ENCODE results near the gene AK9.

DNA sequence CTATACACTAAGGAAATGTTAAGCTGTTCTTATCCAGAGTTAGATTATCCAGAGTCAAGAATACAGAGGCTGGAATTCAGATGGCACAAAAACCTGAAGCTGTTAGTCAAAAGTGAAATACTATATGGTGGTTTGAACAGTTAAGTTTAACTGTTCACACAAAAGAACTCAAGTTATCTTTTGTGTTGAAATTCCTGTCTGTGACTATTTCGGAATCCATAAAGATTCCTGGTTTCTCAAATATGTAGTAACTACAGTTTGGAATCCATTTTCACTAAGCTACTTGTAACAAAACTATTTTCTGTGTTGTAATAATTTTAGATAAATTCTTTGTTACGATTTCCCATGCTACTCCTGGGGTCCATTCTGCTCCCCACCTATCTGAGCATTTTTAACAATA is 24.6 kb upstream of the AK9 start:
- TF ChIP-seq POLR2A (IDR thresholded peaks at IDR 0.05; ENCODE audit: low read depth, low read length) (no peak), SMC3 (IDR thresholded peaks at IDR 0.05; ENCODE audit: low read depth, low read length) (no peak), BHLHE40 (IDR thresholded peaks at IDR 0.05; ENCODE audit: low read depth, low read length) (no peak), RFX5 (IDR thresholded peaks at IDR 0.05; ENCODE audit: low read depth, low read length) (no peak), RAD21 (IDR thresholded peaks at IDR 0.05; ENCODE audit: low read length) (no peak), CEBPB (IDR thresholded peaks at IDR 0.05; ENCODE audit: low read depth, low read length) (no peak), MAZ (IDR thresholded peaks at IDR 0.05; ENCODE audit: borderline replicate concordance, low read depth, low read length) (no peak), MAFK (IDR thresholded peaks at IDR 0.05; ENCODE audit: low read depth, low read length) (no peak), FOS (IDR thresholded peaks at IDR 0.05; ENCODE audit: low read depth, low read length) (no peak)
- TF ChIP-seq, protein P1, sequence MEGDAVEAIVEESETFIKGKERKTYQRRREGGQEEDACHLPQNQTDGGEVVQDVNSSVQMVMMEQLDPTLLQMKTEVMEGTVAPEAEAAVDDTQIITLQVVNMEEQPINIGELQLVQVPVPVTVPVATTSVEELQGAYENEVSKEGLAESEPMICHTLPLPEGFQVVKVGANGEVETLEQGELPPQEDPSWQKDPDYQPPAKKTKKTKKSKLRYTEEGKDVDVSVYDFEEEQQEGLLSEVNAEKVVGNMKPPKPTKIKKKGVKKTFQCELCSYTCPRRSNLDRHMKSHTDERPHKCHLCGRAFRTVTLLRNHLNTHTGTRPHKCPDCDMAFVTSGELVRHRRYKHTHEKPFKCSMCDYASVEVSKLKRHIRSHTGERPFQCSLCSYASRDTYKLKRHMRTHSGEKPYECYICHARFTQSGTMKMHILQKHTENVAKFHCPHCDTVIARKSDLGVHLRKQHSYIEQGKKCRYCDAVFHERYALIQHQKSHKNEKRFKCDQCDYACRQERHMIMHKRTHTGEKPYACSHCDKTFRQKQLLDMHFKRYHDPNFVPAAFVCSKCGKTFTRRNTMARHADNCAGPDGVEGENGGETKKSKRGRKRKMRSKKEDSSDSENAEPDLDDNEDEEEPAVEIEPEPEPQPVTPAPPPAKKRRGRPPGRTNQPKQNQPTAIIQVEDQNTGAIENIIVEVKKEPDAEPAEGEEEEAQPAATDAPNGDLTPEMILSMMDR (conservative IDR thresholded peaks at IDR 0.05; ENCODE audit: low read depth, low read length) = no peak
- TF ChIP-seq, protein P2, sequence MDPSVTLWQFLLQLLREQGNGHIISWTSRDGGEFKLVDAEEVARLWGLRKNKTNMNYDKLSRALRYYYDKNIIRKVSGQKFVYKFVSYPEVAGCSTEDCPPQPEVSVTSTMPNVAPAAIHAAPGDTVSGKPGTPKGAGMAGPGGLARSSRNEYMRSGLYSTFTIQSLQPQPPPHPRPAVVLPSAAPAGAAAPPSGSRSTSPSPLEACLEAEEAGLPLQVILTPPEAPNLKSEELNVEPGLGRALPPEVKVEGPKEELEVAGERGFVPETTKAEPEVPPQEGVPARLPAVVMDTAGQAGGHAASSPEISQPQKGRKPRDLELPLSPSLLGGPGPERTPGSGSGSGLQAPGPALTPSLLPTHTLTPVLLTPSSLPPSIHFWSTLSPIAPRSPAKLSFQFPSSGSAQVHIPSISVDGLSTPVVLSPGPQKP (IDR thresholded peaks at IDR 0.05; ENCODE audit: borderline replicate concordance, low read depth, low read length) = no peak
